Measurements from ENCODE around the gene KPTN. TPM values are rescaled to one million over a fixed set of nuclear protein-coding genes. Genes with fewer than 3 reads are reported as not detected.

The KPTN gene
- total RNA-seq, 1 experiment from 2014 or later, result 23.8 TPM

GRCh38 chr19:47521473-47522180 is 37.6 kb upstream of the KPTN start (continued):
- TF ChIP-seq ELF1 (IDR thresholded peaks at IDR 0.05; ENCODE audit: borderline replicate concordance, low read depth), result no peak
- no peak for TF ChIP-seq RAD21 (IDR thresholded peaks at IDR 0.05; ENCODE audit: low read depth)
- no peak for TF ChIP-seq ZFX (IDR thresholded peaks at IDR 0.05)
- TF ChIP-seq CEBPB (IDR thresholded peaks at IDR 0.05; ENCODE audit: low read depth), result no peak
- TF ChIP-seq, protein P1, sequence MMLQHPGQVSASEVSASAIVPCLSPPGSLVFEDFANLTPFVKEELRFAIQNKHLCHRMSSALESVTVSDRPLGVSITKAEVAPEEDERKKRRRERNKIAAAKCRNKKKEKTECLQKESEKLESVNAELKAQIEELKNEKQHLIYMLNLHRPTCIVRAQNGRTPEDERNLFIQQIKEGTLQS (IDR thresholded peaks at IDR 0.05), result no peak
- no peak for TF ChIP-seq EZH2 (IDR thresholded peaks at IDR 0.05)

- no peak for DNase-seq (ENCODE audit: low read depth, low spot score)
- ChIA-PET CTCF (interaction anchor here (0.6 kb wide), 1 partner anchor 223 kb away, joined by 3 read pairs; no protein-coding TSS in a partner anchor), RAD21 (ENCODE audit: low non-redundant PET in 1 of 2, low total read pairs in 2 of 2, uncharacterized antibody in 2 of 2, unreplicated experiment in 2 of 2) (no interaction called here), POLR2A (no interaction called here)
- TF ChIP-seq MAX (IDR thresholded peaks at IDR 0.05) (no peak), CEBPB (IDR thresholded peaks at IDR 0.05; ENCODE audit: low read depth) (no peak), REST (IDR thresholded peaks at IDR 0.05; ENCODE audit: low read depth) (no peak), CBX3 (IDR thresholded peaks at IDR 0.05; ENCODE audit: low read depth) (no peak), TCF7L2 (IDR thresholded peaks at IDR 0.05; ENCODE audit: borderline replicate concordance, extremely low read depth, insufficient read depth, insufficient read length) (no peak)
- no peak for ATAC-seq
- no TSS peak for BruUV-seq (replicated peaks)
- no peaks in the 10 kb centered on the region for H3K27me3 ChIP-seq (ENCODE audit: insufficient read depth, low read length)
- H4K20me1 ChIP-seq (ENCODE audit: insufficient read depth), result no peaks in the 10 kb centered on the region
- peaks cover 3 to 5% of the 10 kb centered on the region in 2 experiments; a peak in 3 of 4 replicates for H3K4me1 ChIP-seq (ENCODE audit: control insufficient read depth in 1 of 2, insufficient read depth in 2 of 2, low read length in 2 of 2)
- H3K9me3 ChIP-seq (ENCODE audit: control insufficient read depth in 1 of 2, insufficient read depth in 1 of 2, low read depth in 1 of 2, low read length in 2 of 2), result no peaks in the 10 kb centered on the region
- no peak overlapping the region for H2AFZ ChIP-seq (ENCODE audit: low read depth, low read length, poor library complexity, severe bottlenecking)
- H3K9me2 ChIP-seq (ENCODE audit: insufficient read depth), result no peaks in the 10 kb centered on the region
- intact Hi-C loops (cut with micrococcal nuclease), result no loop called here
- H3K4me3 ChIP-seq (replicated peaks in 1 of 2; ENCODE audit: low read depth in 1 of 2, low read length in 2 of 2), result no peak overlapping the region
- no peak overlapping the region for H3K4me2 ChIP-seq (ENCODE audit: low read length)
- H3K27ac ChIP-seq (ENCODE audit: low read depth, low read length), result no peak overlapping the region
- H3K36me3 ChIP-seq (ENCODE audit: control insufficient read depth in 1 of 2, insufficient read depth in 2 of 2, low read length in 2 of 2), result no peaks in the 10 kb centered on the region
- H3K9ac ChIP-seq (ENCODE audit: low read length), result no peak overlapping the region
- H3K79me2 ChIP-seq (ENCODE audit: insufficient read depth, low read length), result no peaks in the 10 kb centered on the region
These were observed 36.8 kb upstream of the KPTN start for GRCh38 chr19:47520839-47521238.

Measured in HCT116 (cell line).